Activated naive CD8-positive, alpha-beta T cell treated with anti-CD3 and anti-CD28 coated beads, Interleukin-2, amount 10 ng/mL, durations not matched to agents 7 days and 5 days (primary cell): Measurements from ENCODE around the gene NR2C2AP. TPM values are rescaled to one million over a fixed set of nuclear protein-coding genes. Genes with fewer than 3 reads are reported as not detected.
A peak's percentile ranks its signal among the peaks of the same experiment; 100 is the strongest.

Experiments
- ATAC-seq: fragments of 150-1000 bp; cut with Tn5 transposase; one replicate; pipeline ENCODE4 v1.10.0; 2021; ENCODE audit warnings: low read depth, moderate library complexity
- POLR2A ChIA-PET: fragments of 350-600 bp; sonication (Branson Sonifier 250); formaldehyde crosslinking; loops from one replicate; lab custom pipeline; 2021; ENCODE audit warnings: antibody characterized with exemption; lab: Charles Lee
- DNase-seq: peaks from one replicate; pipeline ENCODE4 v3.0.0; 2021
- H3K27ac Mint-ChIP-seq: one replicate; pipeline ENCODE4 v1.8.0; 2022; ENCODE audit warnings: mild to moderate bottlenecking, mixed read lengths
- H3K27me3 Mint-ChIP-seq: one replicate; pipeline ENCODE4 v1.8.0; 2022; ENCODE audit warnings: mild to moderate bottlenecking, moderate library complexity, mixed read lengths
- H3K36me3 Mint-ChIP-seq: one replicate; pipeline ENCODE4 v1.8.0; 2021; ENCODE audit warnings: mild to moderate bottlenecking, mixed read lengths
- H3K4me1 Mint-ChIP-seq: one replicate; pipeline ENCODE4 v1.8.0; 2021; ENCODE audit warnings: mixed read lengths
- H3K4me3 Mint-ChIP-seq: one replicate; pipeline ENCODE4 v1.8.0; 2022; ENCODE audit warnings: mild to moderate bottlenecking, moderate library complexity, mixed read lengths
- H3K9me3 Mint-ChIP-seq: one replicate; pipeline ENCODE4 v1.8.0; 2021; ENCODE audit warnings: mixed read lengths
- total RNA-seq, 2 experiments: library from RNA; stranded (reverse); gene quantifications; one replicate each; pipeline ENCODE4 v1.2.3, GENCODE V29; 2021

NR2C2AP gene
- total RNA-seq, 2 experiments from 2014 or later = 29.1 to 32.9 TPM

DNA sequence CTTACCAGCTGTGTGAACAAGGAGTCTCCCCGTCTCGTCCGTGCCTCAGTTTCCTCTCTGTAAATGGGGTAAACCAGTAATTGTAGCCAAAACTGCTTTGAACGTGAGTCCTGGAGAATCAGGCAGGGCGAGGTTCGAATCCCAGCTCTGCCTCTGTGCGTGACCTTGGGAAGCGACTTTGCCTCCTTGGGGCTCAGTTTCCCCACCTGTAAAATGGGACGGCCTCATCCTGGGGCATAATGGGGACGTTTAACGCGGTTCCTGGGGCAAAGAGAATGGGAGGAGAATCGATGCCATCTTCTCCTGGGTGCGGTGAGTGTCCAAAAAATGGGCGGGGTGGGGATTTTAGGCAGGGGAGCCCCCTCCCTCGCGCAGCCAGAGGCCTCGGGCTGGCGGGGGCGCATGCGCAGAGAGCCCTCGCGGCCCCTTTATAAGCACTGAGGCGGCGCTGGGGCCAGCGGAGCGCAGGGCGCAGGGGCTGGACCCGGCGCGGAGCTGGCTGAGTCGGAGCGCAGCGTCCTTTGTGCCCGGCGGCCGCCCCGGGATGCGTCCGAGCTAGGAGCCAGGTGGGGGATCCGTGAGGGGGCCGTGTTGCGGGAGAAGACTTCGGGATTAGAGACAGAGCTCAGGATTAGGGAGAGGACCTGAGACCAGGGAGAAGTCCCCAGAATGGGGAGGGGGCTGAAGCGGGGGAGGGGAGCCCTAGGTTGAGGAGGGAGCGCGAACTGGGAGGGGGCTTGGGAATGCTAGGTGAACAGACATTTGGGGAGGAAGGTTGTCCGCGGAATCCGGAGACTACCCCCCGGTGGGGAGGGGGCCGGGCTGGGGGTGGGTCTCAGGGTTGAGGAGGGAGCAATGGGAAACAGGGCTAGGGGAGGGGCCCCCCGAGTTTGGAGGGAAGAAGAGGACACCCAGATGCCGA, 8.5 kb upstream of the NR2C2AP start, which contains the start of gene NCAN:
NCAN (plus strand) TSS at position 460 of the 922 bp plus-strand sequence. CDS start 4,996 bp downstream, outside the sequence.
- Mint-ChIP-seq H3K9me3 (peaks cover 2% of the 10 kb centered on the region), H3K36me3 (no peaks in the 10 kb centered on the region), H3K27me3 (peaks cover 41% of the 10 kb centered on the region), H3K4me1 (peaks cover 10% of the 10 kb centered on the region), H3K27ac (no peak within 1 kb of the TSS), H3K4me3 (no peak within 1 kb of the TSS)
- POLR2A ChIA-PET = no interaction called here
- no peak for ATAC-seq
- DNase-seq = no peak

DNA sequence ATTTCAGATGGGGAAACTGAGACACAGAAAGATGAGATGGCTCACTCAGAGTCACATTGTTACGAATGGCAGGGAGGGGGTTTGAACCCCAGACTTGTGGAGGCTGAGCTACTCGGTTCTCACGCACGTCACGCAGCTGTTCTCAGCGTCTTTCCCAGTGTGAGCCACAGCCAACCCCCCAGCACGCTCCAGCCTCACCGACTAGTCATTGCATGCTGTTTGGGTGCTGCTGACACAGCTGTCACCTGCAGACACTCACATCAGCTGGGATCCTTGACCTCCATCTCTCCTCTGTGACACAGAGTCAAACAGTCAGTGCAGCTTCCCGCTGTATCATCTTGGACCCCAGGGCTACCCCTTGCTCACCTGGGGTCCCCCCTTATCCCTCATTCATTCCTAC, 6.2 kb upstream of the NR2C2AP start:
- POLR2A ChIA-PET = no interaction called here
- H3K27ac Mint-ChIP-seq = no peak overlapping the region
- DNase-seq = no peak
- H3K4me3 Mint-ChIP-seq = no peak overlapping the region
- peaks cover 12% of the 10 kb centered on the region for H3K4me1 Mint-ChIP-seq
- peaks cover 2% of the 10 kb centered on the region for H3K9me3 Mint-ChIP-seq
- peaks cover 32% of the 10 kb centered on the region for H3K27me3 Mint-ChIP-seq
- no peak for ATAC-seq
- H3K36me3 Mint-ChIP-seq = no peaks in the 10 kb centered on the region

DNA sequence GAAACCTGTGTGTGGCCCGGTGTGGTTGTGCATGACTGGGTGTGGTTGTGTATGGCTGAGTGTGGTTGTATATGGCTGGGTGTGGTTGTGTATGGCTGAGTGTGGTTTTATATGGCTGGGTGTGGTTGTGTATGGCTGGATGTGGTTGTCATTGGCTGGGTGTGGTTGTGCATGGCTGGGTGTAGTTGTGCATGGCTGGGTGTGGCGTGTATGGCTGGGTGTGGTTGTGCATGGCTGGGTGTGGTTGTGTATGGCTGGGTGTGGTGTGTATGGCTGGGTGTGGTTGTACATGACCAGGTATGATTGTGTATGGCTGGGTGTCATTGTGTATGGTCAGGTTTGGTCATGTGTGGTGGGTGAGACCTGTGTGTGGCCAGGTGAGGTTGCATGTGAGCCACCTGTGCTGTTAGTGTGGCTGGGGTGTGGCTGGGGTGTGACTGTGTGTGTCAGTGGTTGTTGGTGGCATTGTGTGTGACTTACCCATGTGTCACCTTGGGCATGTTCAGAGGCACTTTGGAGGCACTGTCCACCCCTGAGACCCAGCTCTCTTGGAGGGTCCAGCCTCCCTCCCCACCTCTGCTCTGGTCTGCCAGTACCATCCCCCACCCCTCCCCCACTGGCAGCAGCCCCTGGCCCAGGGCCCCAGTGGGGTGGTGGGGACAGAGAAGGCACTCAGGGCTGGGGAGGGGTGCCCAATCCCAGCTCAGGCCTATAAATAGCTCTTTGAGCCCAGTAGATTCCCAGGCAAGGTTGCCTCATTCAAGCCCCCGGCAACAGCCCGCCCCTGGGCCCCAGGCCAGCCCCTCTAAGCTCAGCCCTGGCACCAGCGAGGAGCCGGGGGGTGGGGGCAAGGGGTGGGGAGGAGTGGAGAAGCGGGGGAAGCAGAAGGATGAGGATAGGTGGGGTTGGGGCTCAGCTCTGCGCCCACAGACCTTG, 4.7 kb upstream of the NR2C2AP start:
- DNase-seq = no peak
- H3K27me3 Mint-ChIP-seq = peaks cover 17% of the 10 kb centered on the region
- no peak for ATAC-seq
- POLR2A ChIA-PET = no interaction called here
- H3K36me3 Mint-ChIP-seq = no peaks in the 10 kb centered on the region
- peaks cover 2% of the 10 kb centered on the region for H3K9me3 Mint-ChIP-seq
- H3K27ac Mint-ChIP-seq = no peak overlapping the region
- no peak overlapping the region for H3K4me3 Mint-ChIP-seq
- H3K4me1 Mint-ChIP-seq = peaks cover 14% of the 10 kb centered on the region

DNA sequence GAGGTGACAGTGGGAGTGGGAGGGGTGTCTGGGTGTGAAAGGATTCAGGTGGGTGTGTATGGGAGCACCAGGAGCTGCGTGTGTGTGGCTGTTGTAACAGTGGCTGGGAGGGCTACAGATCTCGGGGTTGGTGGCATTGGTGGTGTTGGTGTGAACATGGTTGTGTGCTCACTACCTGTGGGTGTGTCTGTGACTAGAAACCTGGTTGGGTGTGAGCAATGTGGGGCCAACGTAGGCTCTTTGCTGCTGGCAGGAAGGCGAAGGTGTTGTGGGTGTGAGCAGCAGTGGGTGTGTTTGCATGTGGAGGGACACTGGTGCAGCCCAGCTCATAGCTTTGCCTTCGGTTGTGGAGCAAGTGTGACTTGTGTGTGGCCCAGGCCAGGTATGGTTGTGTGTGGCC, 3.7 kb upstream of the NR2C2AP start:
- DNase-seq (no peak), ATAC-seq (no peak)
- no peak overlapping the region for H3K4me3 Mint-ChIP-seq
- no peak overlapping the region for H3K27ac Mint-ChIP-seq
- H3K27me3 Mint-ChIP-seq = peaks cover 11% of the 10 kb centered on the region
- H3K9me3 Mint-ChIP-seq = peaks cover 2% of the 10 kb centered on the region
- H3K4me1 Mint-ChIP-seq = peaks cover 21% of the 10 kb centered on the region
- POLR2A ChIA-PET = interaction anchor here (1.5 kb wide), 1 partner anchor 13 kb away, joined by 3 read pairs; no protein-coding TSS in a partner anchor
- H3K36me3 Mint-ChIP-seq = no peaks in the 10 kb centered on the region

DNA sequence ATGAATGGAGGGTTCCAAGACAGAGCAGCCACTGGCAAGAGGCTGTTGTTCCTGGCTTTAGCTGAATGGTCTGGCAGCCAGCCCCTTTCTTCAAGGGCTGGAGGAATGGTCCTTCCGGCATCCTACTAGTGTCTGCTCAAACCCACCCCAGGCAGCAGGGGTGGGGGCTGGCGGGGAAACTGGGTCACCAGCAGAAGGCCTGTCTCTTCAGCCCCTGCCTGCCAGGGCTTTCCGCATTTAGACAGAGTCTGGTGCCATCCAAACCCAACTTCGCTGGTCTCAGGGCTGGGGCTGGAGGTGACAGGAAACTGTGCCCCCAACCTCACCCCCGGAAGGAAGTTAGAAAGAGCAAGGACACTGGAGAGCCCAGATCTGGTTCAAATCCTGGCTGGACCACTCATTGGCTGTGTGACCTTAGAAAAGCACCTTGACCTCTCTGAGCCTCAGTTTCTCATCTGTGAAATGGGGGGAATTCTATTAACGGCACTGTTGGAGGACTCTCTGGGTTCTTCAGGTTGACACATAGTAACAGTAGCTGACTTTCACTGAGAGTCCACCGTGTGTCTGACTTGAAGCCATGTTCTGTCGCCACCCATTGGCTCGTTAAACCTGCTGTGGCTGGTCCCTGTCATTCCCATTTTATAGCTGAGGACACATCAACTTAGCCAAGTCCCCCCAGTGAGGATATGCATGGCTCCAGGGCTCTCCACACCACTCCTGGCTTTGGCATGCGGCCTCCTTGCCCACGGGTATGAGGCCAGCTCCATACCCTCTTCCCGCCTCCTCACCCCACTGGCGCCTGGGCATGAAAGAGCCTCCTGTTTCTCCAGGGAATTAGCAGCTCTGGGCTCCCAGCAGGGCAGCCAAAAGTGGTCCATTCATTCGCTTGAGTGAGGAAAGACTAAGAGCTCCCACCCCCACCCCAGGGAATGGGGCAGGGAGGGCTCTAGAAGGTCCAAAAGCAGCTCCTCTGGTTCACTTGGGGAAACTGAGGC, 2.5 kb upstream of the NR2C2AP start:
- no peak overlapping the region for H3K4me3 Mint-ChIP-seq
- H3K27ac Mint-ChIP-seq = no peak overlapping the region
- ATAC-seq = no peak
- peaks cover 21% of the 10 kb centered on the region for H3K4me1 Mint-ChIP-seq
- H3K36me3 Mint-ChIP-seq = no peaks in the 10 kb centered on the region
- POLR2A ChIA-PET = interaction anchor here (1.1 to 1.5 kb wide), 2 partner anchors 12 to 14 kb away, joined by 3 to 4 read pairs; partner anchors contain the start of genes BORCS8 and RFXANK
- no peak for DNase-seq
- H3K9me3 Mint-ChIP-seq = peaks cover 2% of the 10 kb centered on the region
- H3K27me3 Mint-ChIP-seq = peaks cover 2% of the 10 kb centered on the region

DNA sequence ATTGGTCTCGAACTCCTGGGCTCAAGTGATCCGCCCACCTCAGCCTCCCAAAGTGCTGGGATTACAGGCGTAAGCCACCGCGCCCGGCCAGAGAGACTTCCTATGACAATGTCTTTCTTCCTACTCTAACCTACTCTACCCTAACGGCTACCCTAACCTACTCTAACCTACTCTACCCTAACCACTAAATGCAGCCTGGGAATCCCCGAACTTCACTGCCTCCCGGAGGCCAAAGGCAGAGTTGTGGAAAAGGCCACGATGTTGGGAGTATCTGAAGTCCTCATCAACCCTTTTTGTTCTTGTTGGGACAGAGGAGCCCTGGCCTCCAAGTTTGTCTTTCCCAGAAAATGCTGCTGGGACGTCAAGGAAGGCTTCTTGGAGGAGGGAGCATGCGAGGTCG, 967 bp upstream of the NR2C2AP start:
- ATAC-seq = no peak
- Mint-ChIP-seq H3K27ac (peak overlapping the region; percentile 67), H3K4me1 (peaks cover 21% of the 10 kb centered on the region), H3K4me3 (peak overlapping the region; percentile 51), H3K27me3 (peaks cover 2% of the 10 kb centered on the region), H3K36me3 (no peaks in the 10 kb centered on the region), H3K9me3 (peaks cover 2% of the 10 kb centered on the region)
- POLR2A ChIA-PET = interaction anchor here (0.6 to 2.9 kb wide), 4 partner anchors 11 to 682 kb away, joined by 3 to 58 read pairs (median 3); partner anchors contain the start of genes BORCS8, ELL, NDUFA13 and RFXANK
- DNase-seq = no peak

DNA sequence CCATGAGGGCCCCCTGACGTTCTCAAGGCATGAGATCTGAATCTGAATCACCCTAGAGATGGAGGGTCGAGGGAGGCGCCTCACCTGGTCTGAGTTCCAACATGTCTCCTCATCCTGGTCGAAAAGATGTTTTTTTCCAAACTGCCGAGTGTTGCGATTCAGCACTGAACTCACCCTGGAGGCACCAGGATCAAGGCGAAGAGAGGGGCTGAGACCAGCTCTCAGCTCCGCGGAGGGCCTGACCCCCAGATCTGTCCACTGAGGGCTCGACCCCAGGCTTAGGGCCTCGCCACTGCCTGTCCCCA, 555 bp downstream of the NR2C2AP start:
- H3K36me3 Mint-ChIP-seq = peaks cover 6% of the 10 kb centered on the region
- H3K9me3 Mint-ChIP-seq = peaks cover 2% of the 10 kb centered on the region
- ATAC-seq = no peak
- POLR2A ChIA-PET = interaction anchor here (0.6 to 2.9 kb wide), 4 partner anchors 10 to 371 kb away, joined by 3 to 58 read pairs (median 4); partner anchors contain the start of genes BORCS8 and RFXANK
- peak overlapping the region; percentile 90 for H3K4me3 Mint-ChIP-seq
- DNase-seq = no peak
- H3K4me1 Mint-ChIP-seq = peaks cover 20% of the 10 kb centered on the region
- H3K27ac Mint-ChIP-seq = peak overlapping the region; percentile 84
- peaks cover 2% of the 10 kb centered on the region for H3K27me3 Mint-ChIP-seq

DNA sequence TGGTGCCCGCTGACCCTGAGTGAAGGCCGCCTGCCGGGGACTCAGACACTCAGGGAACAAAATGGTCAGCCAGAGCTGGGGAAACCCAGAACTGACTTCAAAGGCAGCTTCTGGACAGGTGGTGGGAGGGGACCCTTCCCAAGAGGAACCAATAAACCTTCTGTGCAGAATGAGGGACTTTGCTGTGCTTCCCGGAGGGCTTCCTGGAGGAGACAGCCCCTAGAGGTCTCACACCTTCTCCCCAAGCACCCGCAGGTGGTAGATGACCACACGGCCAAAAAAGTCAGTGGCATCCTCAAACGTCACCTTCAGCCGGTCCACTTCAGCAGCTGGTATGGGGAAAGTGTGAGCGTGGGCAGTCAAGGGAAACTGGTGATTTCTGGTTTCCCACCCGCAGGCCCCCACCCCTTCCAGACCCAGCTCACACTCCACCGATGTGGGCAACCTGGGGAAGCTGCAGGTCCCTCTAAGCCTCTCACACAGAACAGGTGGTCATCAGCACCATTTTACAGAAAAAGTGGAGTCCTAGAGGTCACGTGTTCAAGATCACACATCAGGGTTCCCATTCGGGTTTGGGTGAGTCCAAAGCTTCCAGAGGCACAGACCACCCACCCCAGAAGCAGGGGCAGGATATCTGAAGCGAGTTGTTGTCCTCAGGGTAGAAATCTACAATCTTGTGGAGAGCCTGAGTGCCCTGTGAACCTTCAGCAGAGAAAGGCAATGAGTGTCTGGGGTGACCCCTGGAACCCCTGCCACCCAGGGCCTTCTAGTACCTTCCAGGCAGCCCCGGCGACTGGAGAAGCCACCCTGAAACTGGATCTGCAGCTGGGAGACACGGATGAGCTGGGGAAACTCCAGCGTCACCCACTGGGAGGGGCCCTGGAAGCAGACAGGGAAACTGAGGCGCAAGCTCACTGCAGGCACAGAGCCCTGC, 1.2 kb downstream of the NR2C2AP start:
- H3K36me3 Mint-ChIP-seq = peaks cover 6% of the 10 kb centered on the region
- no peak for ATAC-seq
- POLR2A ChIA-PET = interaction anchor here (0.6 to 2.9 kb wide), 2 partner anchors 9 to 268 kb away, joined by 5 to 58 read pairs; partner anchors contain the start of genes BORCS8 and RFXANK
- H3K4me1 Mint-ChIP-seq = peaks cover 13% of the 10 kb centered on the region
- DNase-seq = no peak
- H3K4me3 Mint-ChIP-seq = peak overlapping the region; percentile 90
- no peaks in the 10 kb centered on the region for H3K27me3 Mint-ChIP-seq
- H3K27ac Mint-ChIP-seq = peak overlapping the region; percentile 84
- no peaks in the 10 kb centered on the region for H3K9me3 Mint-ChIP-seq

DNA sequence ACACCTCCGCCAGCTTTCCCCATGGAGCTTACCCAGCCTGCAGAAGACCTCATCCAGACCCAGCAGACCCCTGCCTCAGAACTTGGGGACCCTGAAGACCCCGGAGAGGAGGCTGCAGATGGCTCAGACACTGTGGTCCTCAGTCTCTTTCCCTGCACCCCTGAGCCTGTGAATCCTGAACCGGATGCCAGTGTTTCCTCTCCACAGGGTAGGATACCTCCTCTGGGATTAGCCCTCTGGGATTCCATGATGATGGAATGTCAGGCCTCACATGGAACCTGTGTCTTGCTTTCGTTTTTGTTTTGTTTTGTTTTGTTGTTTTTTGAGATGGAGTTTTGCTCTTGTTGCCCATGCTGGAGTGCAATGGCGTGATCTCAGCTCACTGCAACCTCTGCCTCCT, 9.3 kb downstream of the NR2C2AP start:
- peak overlapping the region; percentile 96 for H3K4me3 Mint-ChIP-seq
- POLR2A ChIA-PET = interaction anchor here (0.6 to 4.3 kb wide), 3 partner anchors 9 to 317 kb away, joined by 3 to 58 read pairs (median 3); partner anchors contain the start of gene NR2C2AP
- ATAC-seq (no peak), DNase-seq (no peak)
- H3K9me3 Mint-ChIP-seq = no peaks in the 10 kb centered on the region
- no peaks in the 10 kb centered on the region for H3K27me3 Mint-ChIP-seq
- H3K4me1 Mint-ChIP-seq = peaks cover 23% of the 10 kb centered on the region
- peak overlapping the region; percentile 99 for H3K27ac Mint-ChIP-seq
- H3K36me3 Mint-ChIP-seq = peaks cover 15% of the 10 kb centered on the region

DNA sequence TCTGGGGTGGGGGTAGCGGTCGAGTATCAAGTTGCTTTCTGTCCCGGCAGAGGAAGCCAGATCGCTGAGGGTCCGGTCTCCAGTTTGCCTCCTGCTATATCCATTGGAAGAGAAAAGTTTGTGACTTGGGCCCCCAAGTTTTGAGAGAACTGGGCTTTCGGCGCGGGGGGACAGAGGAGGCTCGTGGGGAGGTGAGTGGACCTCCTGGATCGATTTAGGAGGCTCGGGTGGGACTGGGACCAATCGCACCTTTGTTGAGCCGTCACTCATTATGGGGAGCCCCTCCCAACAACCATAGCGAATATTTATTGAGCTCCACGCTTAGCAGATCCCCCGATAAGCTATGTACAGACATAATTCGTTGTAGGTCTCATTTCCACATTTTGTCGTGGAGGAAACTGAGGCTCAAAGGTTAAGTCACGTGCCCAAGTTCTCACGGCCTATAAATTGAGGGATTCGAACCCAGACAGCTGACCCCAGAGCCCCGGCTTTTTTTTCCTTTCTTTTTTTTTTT, 10.2 kb downstream of the NR2C2AP start:
- Mint-ChIP-seq H3K4me1 (peaks cover 23% of the 10 kb centered on the region), H3K36me3 (peaks cover 9% of the 10 kb centered on the region), H3K4me3 (peak overlapping the region; percentile 96), H3K9me3 (no peaks in the 10 kb centered on the region), H3K27ac (peak overlapping the region; percentile 99), H3K27me3 (no peaks in the 10 kb centered on the region)
- POLR2A ChIA-PET = interaction anchor here (0.6 to 4.3 kb wide), 5 partner anchors 10 to 988 kb away, joined by 3 to 58 read pairs (median 4); partner anchors contain the start of gene NR2C2AP
- ATAC-seq = peak; percentile 3
- DNase-seq = no peak
